Activated naive CD4-positive, alpha-beta T cell treated with anti-CD3 and anti-CD28 coated beads, Interleukin-2, amount 50 U/mL, for 16 hours (primary cell): Measurements from ENCODE around the gene VAV2.

ENCODE experiments used
- DNase-seq: peaks from one replicate; pipeline ENCODE4 v3.0.0-alpha.2; 2020

VAV2 gene

DNA sequence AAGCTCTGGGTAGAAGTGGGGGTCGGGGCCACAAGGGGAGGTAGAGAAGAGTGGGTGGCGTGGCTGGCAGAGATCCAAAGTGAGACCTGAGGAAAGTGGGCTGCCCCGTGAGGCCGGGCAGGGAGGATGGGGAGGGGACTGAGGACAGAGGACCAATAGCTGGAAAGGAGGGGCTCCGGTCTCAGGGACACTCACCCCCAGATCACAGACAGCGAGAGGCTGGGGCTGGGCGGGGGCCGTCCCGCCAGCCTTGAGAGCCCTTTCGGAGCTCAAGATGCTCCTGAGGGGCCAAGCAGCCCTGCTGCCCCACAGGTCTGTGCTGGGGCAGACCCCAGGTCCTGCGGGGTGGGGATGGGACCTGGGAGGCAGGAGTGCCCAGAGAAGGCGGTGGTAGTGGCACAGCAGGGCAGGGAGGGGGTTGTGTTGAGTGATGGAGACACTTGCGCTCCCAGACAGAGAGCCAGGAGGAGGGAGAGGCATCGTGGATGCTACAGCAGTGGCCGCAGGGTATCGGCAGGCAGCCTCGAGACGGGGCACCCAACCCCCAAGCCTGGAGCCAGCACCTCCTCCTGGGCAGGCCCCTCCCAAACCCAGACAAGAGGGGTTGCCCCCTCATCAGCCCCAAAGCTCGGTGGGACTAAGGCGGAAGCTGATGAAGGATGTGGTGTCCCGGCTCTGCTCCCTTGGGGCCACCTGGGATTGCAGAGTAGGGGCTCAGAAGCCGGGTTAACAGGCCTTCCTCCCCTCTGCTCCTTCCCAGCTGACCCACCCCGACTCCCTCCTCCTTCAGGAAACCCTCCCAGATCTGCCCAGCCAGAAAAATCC lies 257.3 kb downstream of the VAV2 start:
- no peak for DNase-seq

DNA sequence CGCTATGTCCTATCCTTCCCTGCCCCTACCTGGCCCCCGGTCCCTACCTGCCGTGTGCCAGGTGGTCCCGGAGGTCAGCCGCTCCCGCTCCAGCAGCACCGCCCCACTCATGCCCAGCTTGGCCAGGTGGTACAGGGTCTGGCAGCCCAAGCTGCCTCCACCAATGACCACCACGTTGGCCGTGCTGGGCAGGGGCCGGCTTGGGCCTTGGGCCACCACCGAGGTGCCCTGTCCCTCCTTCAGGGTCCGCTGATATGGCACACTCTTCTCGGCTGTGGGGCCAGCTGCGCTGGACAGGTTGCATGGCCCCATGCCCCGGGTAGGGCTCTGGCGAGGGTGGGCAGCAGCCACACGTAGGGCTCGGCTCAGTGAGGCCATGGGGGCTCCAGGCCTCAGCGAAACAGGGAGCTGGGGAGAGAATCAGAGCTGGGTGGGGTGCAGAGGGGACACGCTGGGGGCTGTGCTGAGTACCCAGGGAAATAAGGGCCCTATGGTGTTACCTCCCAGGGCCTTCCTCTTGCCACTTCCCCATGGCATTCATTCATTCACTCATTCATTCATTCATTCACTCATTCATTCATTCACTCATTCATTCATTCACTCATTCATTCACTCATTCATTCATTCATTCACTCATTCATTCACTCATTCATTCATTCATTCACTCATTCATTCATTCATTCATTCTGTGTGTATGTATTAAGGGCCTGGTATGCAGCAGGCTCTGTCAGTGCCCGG lies 258.2 kb downstream of the VAV2 start:
- DNase-seq = no peak

DNA sequence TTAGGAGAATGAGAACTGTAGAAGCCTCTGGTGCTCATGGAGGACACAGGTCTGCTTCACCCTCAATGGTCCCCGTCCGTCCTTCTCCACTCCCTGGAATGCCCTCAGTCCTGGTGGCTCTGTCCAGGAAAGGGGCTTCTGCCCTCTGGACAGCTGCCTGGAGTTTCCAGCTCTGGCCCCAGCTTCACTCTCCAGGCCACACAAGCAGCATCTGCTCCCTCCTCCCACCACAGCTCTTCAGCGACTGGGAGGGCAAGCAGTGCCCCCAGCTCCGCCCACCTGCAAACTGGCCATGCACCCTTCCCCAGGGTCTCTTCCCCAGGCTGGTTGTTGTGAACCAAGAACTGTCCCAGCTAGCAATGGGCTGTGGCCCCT lies 258.7 kb downstream of the VAV2 start:
- DNase-seq = no peak

DNA sequence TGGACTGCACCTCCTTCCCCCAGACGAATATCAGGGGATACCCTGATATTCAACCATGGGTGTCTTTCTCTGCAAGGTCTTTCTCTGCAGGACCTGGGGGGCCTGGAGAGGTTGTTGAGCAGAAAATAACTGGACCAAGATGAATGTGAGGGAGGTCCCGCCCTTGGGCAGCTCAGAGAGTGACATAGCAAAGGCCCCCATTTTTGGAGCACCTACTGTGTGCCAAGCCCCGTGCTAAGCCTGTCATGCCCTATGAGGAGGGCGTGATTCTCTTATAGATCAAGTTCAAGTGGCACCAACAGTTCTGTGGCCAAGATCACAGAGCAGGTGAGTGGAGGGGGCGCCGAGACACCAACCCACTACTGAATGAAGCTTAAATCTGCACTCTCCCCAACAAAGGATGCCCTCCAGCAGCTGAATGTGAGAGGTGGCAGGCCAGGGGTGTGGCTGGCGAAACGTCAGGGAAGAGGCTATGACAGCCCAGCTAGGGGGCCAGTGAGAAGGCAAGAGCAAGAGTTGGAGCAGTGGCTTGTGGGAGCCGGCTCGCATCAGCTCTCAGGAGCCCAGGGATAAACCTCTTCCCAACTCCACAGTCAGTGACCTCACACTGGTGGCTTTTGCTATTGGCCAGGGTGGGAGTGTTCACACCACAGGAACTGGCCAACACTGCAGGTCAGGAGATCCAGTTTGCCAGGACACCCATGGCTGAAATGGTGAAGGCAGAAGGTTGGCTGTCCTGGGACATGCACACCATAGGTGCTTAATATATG lies 259.3 kb downstream of the VAV2 start:
- DNase-seq = no peak

DNA sequence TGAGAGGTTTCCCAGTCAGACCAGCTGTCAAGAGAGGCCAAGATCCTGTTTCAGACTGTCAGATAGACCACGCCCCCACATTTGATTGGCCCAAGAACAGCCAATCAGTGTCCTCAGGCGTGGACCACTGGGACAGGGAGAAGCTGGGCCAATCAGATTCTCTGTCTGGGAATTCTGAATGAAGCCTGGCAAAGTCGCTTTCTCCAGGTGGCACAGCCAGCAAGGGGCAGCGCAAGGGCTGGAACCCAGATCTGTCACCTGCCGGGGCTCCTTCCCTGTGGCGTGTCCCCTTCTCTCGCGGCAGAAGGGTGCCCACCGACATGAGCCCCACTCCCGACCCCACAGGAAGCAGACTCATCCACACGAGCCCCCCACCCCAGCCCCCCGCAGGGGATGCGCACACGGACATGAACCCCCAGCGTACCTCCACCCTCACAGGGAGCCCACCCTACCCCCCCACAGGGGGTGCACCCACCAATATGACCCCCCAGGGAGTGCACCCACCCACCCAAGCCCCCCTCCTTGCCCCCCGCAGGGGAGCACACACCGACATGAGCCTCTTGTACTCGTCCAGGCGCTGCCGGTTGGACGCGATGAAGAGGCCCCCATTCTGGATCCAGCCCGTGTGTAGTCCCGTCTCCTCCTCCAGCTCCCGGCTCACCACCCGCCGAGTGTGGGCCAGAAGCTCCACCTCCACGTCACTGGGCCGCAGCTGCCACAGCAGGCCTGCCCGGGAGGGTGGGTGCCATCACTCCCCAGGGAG lies 260.1 kb downstream of the VAV2 start:
- DNase-seq = no peak

DNA sequence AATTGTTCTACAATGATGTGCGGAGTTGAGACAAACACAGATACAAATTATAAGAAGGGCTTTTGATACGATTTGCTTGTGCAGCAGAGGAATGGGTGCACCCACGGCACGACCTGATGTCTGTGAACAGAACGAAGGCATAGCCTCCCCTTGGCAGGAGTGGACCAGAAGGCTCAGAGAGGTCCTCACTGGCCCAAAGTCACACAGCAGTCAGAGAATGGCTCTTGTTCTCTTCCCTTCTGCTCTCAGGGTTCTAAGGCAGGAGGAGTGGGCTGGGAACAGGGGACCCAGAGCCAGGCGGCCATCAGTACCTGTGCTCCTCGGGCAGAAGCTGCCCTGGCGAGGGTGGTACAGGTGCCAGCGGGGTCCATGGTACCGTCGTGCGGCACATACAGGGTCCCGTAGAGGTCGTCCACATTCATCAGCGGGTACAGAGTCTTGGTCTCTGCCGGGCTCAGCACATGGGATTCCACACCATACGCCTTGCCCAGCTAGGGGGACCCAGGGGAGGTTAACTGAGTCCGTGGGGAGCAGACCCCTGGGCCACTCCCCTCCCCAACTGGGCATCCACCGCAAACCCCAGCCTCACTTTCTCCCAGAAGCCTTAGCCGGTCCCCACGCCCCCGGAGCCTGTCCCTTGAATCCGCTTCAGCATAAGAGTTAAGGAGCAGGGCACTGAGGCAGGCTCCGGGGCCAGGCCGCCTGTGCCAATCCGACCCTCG lies 261.0 kb downstream of the VAV2 start:
- no peak for DNase-seq

DNA sequence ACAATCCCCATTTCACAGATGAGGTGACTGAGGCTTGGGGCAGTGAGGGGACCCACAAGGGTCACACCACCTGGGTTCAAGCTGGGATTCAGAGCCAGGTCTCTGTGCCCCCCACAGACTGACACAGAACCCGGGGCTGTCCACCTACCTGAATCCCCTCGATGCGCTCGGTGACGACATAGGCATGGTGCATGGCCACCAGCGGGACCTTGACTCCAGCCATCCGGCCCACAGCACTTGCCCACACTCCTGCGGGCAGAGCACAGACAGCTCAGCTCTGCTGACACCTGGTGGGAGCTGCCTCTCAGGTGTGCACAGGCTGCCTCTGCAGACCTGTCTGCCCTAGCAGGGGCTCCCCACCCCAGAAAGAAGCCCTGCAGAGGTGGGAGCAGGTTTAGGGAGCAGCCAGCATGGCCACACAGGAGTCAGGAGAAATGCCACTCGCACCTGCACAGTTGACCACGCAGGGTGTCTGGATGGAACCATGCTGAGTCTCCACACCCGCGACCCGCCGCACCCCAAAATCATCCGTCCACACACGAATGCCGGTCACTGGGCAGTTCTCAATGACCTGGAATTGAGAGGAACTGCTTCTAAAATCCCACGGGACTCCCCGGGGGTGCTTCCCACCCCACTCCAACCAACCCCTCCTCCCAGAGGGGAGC lies 262.4 kb downstream of the VAV2 start:
- DNase-seq = no peak

DNA sequence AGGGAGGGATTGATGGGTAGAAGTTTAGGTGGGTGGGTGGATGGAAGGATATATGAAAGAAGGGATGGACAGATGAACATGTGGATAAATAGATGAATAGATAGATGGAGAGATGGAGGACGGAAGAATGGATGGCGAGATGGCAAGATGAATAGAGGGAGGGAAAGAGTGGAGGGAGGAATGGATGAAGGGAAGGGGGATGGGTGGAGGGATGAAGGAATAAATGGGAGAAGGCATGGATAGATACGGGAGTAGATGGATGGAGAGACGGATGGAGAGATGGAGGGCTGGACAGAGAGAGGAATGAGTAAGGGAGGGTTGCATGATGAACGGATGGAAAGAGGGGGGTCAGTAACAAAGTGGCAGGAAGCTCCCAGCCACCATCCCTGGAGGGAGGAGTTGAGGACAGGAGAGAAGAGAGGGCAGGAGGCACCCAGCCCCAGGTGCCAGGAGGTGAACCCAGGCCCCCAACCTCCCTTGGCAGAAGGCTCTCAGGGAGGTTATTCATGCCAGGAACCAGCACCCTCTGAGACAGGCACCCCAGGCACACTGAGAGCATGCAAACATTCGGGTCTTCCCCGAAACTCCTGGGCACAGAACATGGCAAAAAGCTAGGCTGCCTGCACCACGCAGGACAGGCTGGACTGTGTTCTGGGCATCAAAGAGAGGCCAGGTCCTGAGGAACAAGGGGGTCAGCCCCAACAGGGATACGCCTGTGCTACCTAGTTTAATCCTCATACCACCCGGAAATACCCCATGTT lies 263.1 kb downstream of the VAV2 start:
- DNase-seq = no peak

DNA sequence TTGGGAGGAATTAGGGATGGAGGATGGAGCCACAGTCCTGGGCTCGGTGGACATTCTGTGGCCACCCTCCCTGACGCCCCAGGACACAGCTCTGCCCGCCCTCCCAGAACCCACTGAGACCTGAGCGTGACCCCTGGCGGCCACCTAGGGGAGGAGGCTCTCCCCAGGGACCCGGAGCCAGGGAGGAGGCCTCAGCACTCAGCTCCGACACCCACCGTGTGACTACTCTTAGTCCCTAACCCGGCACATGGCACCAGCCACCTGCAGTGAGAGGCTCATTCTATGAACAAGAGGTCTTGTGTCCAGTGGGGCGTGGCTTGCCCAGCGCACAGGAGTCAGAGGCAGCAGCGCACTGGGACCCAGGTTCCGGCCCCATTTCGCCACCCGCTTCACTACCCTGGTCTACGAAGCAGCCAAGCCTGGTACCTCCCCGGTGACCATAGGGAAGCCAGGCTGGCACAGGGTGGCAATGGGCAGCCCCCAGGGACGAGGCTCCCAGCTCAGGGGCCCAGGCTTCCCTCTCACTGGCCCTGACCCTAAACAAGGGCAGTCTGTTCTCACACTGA lies 264.2 kb downstream of the VAV2 start:
- DNase-seq = no peak

DNA sequence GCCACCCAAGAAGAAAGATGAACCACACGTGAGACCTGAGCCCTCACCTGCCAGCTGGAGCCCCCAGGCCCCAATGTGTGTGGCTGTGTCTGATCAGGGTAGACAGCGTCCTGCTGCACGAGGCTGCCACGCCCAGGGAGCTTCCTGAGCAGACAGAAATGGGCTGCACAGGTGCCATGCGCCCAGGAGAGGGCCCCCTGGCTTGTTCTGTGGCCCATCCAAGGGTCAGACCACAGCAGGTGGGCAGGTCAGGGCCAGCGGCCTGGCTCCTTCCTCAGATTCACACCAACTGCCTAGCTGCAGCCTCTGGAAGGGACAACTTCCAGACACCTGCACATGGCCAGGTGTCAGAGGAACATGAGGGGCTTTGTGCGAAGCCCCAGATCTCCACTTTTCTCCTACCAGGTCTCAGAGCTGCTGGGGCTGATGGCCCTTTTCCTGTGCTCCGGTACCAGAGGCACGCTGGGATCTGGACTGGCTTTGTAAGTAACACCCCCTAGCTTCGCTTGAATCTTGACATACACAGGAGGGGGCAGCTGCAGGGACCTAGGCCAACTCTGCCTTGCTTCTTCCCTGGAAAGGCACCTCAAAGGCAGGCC lies 264.7 kb downstream of the VAV2 start:
- DNase-seq = no peak

DNA sequence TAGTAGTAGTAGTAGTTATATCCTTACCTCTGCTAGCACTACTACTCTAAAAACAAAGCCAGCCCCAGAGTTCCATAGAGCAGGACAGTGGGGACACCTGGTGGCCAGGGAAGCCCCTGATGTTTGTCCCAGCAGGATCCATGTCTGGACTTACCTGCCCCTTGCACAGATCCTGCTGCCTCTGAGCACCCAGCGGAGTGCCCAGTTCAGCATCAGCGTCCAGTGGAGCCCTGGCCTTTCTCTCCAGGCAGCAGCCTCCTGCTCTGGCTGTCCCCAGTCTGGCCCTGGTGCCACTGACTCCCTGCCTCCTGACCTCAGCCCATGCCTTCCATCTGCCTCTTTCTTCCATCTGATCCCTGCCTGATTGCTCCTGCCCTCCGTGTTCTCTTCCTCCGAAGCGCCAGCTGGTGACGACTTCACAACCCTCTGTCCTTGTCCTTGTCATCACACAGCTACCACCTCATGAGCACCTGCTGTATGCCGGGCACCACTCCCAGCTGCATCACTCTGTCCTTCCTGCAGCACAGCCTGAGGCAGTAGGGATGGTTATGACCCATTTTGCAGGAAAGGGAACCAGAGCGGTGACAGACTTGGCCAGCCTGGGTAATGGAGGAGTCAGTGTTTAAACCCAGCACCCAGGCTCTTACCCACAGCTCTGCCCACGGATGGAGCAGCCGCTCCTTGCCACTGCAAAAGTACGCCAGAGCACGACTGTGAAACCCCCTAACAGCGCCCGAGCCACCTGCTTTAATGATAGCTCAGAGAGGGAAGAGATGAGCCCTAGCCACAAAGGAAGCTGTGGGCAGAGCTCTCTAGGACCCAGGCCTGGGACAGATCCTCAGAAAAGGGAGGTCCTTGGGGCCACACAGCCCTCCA lies 265.5 kb downstream of the VAV2 start:
- peak; percentile 71 for DNase-seq

DNA sequence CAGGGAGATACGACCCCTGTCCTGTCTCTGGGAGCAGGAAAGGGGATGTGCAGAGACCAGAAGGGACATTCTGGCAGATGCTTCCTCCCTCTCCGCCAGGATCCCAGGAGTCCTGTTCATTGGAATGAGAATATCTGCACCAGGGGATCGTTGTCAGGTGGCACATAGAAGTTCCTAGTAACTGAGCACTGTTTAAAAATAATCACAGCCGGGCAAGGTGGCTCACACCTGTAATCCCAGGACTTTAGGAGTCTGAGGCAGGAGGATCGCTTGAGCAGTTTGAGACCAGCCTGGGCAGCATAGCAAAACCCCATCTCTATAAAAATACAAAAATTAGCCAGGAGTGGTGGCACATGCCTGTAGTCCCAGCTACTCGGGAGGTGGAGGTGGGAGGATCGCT lies 266.2 kb downstream of the VAV2 start:
- DNase-seq = no peak

DNA sequence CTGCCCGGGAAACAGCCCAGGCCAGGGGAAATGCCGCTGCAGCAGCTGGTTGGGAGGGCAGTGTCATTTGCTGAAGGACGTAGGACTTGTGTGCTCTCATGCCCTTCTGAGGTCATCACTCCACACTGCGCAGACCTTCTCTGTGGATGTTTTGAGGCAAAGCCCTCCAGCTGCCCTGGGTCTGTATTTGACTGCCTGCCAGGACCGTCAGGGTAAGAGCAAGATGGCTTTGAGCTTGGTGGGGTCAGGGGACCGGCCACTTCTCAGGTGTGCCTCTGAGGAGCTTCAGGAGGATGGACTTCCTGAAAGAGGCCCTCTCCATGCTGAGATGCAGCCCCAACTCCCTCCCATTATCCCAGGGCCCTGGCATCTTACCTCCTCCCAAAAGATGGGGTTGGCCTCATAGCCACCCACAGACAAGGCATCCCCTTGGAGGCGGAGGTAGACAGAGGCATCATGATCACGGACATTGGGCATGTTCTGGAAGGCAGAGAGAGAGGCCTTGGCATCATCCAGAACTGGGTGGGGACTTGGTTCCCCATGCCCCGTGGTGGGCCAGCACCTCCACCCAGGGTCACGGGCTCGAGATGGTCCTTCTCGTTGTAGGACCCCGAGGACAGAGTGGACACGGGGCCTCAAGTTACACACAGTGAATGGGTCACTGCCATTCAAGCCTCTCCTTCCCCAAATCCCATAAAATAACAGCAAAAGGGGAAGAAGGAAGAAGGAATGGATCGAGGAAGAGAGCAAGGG lies 273.4 kb downstream of the VAV2 start:
- DNase-seq = no peak

DNA sequence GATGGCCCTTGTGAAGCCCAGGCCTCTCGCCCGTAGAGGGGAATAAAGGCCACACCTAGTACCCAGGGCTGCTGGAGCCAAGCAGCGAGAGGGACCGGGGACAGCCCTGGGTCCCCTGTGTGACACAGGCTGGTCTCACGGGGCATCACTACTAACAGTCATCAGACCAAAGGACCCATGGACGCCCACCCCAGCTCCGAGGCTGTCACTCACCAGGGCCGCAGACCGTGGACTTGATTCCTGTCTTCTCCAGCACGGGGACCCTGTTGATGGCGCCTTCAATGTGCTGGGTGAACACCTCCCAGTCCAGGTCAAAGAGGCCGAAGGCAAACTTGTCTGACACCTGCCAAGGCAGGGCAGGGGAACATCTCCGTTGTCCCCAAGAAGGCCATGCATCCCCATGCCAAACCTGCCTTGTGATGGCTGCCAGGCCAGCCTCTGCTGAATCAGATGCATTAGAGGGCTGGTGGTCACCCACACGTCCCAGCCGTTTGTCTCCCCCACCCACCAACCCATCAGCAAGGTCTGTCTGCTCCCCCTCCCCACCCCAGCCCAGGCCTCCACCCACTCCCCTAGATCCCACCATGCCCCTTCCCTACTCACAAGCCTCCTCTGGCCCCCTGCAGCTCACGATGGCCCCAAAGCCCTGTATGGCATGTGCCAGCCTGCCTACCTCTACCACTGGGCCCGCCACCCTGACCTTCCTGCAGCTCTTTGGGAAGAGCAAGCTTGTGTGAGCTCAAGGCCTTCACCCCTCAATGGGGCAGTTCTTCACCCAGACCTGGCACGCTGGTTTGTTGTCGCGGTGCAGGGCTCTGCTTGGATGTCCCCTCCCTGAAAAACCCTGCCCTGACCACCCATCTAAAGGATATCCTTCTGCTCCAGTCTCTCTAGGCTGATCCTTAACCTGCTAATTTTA lies 274.8 kb downstream of the VAV2 start:
- no peak for DNase-seq

DNA sequence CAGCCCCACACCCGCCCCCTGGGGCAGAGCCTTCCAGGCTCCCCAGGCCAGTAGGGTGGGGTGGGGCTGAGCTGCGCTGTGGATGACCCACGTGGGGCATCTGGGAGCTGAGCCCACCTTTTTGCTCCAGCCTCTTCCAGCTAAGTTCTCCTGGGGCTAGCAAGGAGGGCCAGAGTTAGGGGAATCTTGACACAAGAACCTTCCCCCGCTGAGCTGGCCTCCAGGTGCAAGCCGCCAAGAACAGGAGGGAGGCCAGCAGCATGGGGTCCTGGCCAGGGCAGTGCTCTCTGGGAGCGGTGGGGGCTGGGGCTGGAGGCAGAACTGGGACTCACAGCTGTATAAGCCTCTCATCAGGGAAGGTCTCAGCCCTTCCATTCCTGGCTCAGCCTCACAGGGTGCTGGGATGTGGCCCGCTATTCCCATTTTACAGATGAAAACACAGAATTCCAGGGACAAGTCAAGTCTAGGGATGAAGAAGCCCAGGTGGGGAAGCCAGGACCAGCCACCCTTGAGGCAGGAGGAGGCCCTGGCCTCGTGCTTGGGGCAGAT lies 275.5 kb downstream of the VAV2 start:
- no peak for DNase-seq

DNA sequence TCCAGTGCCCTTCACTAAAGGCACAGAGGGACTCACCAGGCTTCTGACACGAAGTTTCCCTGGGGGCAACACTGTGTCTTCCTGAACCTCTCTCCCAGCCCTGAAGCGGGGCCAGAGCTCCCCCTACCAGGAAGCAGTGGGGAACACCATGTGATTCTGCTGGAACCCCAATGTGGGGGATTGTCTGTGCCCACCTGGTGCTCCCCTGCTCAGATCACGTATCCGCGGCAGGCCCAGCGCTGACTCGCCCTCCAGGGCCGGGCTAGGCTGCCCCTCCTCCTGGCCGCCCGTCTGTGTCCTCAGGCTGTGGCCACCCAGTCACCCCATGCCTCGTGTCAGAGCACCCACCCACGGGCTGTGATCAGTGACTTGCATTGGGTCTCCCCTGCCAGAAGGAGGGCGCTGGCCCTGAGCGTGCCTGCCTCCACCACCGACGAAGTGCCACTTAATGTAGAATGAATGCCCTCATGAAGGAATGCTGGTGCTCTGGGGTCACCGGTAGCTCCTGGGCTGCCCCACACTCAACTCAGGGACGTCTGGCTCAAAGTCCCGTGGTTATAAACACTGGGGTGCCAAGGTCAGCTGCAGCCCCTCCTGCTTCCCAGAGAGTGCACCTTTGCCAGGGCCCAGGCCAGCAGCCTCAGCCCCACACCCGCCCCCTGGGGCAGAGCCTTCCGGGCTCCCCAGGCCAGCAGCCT lies 276.1 kb downstream of the VAV2 start:
- no peak for DNase-seq
